ENCODE measurements around the gene ZNF292.
A peak's percentile ranks its signal among the peaks of the same experiment; 100 is the strongest.
"Not testable (repeated sequence)": the region's sequence is repeated elsewhere in the genome, so short reads cannot be mapped to it uniquely, and the experiment has no call there.

Gene ZNF292

DNA sequence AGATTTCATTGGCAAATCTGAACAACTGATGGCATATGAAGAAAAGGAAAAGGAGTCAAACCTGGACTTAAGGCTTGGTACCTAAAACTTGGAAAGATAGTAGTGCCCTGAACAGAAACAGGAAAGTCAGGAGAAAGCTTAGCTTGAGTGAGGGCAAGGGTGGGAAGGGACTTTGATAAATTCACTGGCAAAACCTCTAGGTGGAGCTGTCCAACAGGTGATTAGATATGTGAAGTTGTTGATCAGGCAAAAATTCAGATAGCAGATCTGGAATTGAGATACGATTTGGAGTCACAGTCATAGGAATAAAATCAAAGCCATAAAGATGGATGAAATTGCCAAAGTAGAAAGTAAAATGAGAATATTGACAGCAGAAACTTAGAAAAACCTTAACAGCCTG, 16.1 kb upstream of the ZNF292 start:
- no peak overlapping the region for H3K4me3 ChIP-seq (ENCODE audit: low read depth, low read length)
- no peaks in the 10 kb centered on the region for H3K9me3 ChIP-seq (ENCODE audit: severe bottlenecking)
- no peak overlapping the region for H3K27ac ChIP-seq
- H3K27me3 ChIP-seq (ENCODE audit: insufficient read depth, low read depth, severe bottlenecking): no peaks in the 10 kb centered on the region
- peak; percentile 31 for DNase-seq
- peak; percentile 69 for TF ChIP-seq CTCF (IDR thresholded peaks at IDR 0.05; ENCODE audit: low read depth, low read length)
- no peaks in the 10 kb centered on the region for H3K36me3 ChIP-seq

GRCh38 chr6:87139927-87140326, 15.4 kb upstream of the ZNF292 start:
- H3K36me3 ChIP-seq; H3K27me3 ChIP-seq (ENCODE audit: insufficient read depth, low read depth, severe bottlenecking); H3K9me3 ChIP-seq (ENCODE audit: severe bottlenecking); H3K27ac ChIP-seq; DNase-seq; H3K4me3 ChIP-seq (ENCODE audit: low read depth, low read length): not testable (repeated sequence)

DNA sequence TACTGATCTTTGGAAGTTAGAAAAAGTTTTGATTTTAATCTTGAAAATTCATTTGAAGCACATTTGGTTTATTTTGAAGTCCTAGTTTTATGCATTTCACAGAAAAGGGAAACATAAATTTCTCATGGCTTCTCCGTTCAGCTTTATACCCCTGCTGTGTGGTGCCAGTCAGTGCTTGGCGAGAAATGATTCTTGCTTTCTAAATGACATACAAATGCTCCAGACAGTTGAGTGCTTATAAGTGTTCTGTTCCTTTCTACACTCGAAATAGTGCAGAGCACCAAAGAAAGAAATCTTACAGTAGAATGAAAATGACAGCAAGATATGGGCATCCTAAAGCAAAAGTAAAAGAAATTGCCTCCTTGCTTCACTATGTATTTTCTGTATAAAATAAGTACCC, 9.0 kb upstream of the ZNF292 start:
- Histone ChIP-seq H3K36me3 (no peaks in the 10 kb centered on the region), H3K4me3 (ENCODE audit: low read depth, low read length) (no peak overlapping the region), H3K27ac (no peak overlapping the region), H3K27me3 (ENCODE audit: insufficient read depth, low read depth, severe bottlenecking) (no peaks in the 10 kb centered on the region), H3K9me3 (ENCODE audit: severe bottlenecking) (no peaks in the 10 kb centered on the region)
- TF ChIP-seq CTCF (IDR thresholded peaks at IDR 0.05; ENCODE audit: low read depth, low read length): no peak
- no peak for DNase-seq

DNA sequence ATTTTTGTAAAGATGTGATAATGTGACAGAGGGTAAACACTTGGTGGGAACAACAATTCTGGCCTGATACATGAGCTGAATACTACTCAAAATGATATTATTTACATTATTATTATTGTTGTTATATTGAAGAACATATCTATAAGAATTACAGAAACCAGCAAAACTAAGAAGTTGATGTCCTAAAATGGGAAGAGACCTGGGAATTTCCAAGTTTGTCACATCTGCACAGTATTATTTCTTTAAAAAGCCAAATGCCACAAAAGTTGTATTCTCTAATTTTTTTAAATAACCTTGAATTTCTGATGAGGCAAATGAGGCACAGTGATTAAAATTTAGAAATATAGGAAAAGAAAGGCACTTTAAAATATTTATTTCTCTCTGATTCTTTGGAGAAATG, 5.0 kb upstream of the ZNF292 start:
- TF ChIP-seq CTCF (IDR thresholded peaks at IDR 0.05; ENCODE audit: low read depth, low read length): no peak
- DNase-seq: no peak
- H3K9me3 ChIP-seq (ENCODE audit: severe bottlenecking): no peaks in the 10 kb centered on the region
- no peaks in the 10 kb centered on the region; the same call in 1 of the 2 replicates for H3K36me3 ChIP-seq
- H3K27ac ChIP-seq: no peak overlapping the region
- H3K27me3 ChIP-seq (ENCODE audit: insufficient read depth, low read depth, severe bottlenecking): no peaks in the 10 kb centered on the region
- H3K4me3 ChIP-seq (ENCODE audit: low read depth, low read length): no peak overlapping the region

DNA sequence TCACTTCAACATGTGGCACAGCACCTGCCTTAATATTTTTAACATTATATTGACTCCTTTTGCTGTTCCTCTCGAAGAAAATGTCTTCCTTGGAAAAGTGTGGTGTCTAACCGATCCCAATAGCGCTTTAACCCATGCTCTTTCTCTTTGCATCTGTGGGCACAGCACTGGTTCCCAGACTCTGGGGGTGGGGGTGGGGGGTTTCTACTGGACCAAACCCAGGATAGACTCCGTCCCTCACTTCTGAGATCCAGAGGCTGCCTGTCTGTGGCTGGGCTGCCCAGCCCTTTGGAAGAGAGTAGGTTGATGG, 3.9 kb upstream of the ZNF292 start:
- H3K27ac ChIP-seq: peak overlapping the region; percentile 97
- no peak for DNase-seq
- no peak for TF ChIP-seq CTCF (IDR thresholded peaks at IDR 0.05; ENCODE audit: low read depth, low read length)

DNA sequence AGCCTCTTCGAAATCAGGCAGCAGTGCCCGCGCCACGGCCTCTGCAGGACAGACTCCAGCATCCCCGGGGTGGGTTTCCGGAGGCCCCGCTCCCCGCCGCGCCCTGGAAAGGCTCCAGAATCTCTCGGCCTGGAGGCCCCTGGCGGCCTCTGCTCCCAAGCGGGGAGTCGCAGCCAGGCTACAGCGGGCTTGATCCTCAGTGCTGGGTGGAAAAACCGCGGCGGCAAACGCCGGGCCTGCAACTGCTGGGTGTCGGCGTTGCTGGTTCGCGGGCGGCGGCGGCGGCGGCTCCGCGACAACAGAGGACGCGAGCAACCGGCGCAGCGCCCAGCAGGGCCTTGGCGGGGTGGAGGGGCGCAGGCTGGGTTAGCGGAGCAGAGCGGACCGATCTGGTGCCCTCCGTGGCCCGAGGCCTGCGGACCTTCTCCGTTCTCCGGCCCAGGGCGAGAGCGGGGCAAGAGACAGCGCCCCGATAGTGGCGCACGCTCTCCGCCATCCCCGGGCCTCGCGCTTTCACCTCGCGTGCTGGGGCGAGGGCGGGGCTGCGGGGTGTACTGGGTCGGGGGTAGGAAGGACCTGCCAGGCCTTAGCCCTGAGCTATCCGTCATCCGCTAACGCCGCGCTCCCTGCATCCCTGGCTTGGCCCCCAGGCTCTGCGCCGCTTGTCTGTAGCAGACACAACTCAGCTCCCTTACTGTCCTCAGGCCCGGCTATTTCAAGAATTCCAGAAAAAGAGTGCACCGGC, 3.4 kb upstream of the ZNF292 start:
- TF ChIP-seq CTCF (IDR thresholded peaks at IDR 0.05; ENCODE audit: low read depth, low read length): no peak
- Histone ChIP-seq H3K27ac (peak overlapping the region; percentile 97), H3K4me3 (ENCODE audit: low read depth, low read length) (peak overlapping the region; percentile 78)

More for the DNA sequence above, 3.9 kb upstream of the ZNF292 start:
- no peaks in the 10 kb centered on the region for H3K9me3 ChIP-seq (ENCODE audit: severe bottlenecking)
- H3K27me3 ChIP-seq (ENCODE audit: insufficient read depth, low read depth, severe bottlenecking): no peaks in the 10 kb centered on the region
- H3K36me3 ChIP-seq: peaks cover 4% of the 10 kb centered on the region; the same call in 1 of the 2 replicates
- H3K4me3 ChIP-seq (ENCODE audit: low read depth, low read length): peak overlapping the region; percentile 78

More for the DNA sequence above, 3.4 kb upstream of the ZNF292 start:
- no peaks in the 10 kb centered on the region for H3K9me3 ChIP-seq (ENCODE audit: severe bottlenecking)
- H3K36me3 ChIP-seq: peaks cover 4% of the 10 kb centered on the region; the same call in 1 of the 2 replicates
- DNase-seq: peak; percentile 87
- H3K27me3 ChIP-seq (ENCODE audit: insufficient read depth, low read depth, severe bottlenecking): no peaks in the 10 kb centered on the region

Measured in WERI-Rb-1 (cell line).